Keratinocyte (primary cell): ENCODE results near the gene LIPH. TPM values are rescaled to one million over a fixed set of nuclear protein-coding genes. Genes with fewer than 3 reads are reported as not detected.

Experiments
- DNase-seq: peaks from one replicate; pipeline ENCODE4 v3.0.0-alpha.2; 2011; ENCODE audit warnings: low read depth, missing footprints, low spot score
- FAIRE-seq: peaks from 2 replicates; lab custom pipeline; 2011; peaks lifted over from hg19 to GRCh38; lab: Jason Lieb, UNC
- H2AFZ ChIP-seq: 2 replicates; pipeline ENCODE4 v1.6.0; 2012; ENCODE audit warnings: low read length, control low read depth, inconsistent platforms; ENCODE audit not compliant: control insufficient read depth
- H3K27ac ChIP-seq: 2 replicates; pipeline ENCODE4 v1.5.1; 2011; ENCODE audit warnings: low read length; ENCODE audit not compliant: control insufficient read depth, insufficient read depth
- H3K27me3 ChIP-seq: 3 replicates; pipeline ENCODE4 v1.6.0; 2011; ENCODE audit warnings: low read length; ENCODE audit not compliant: control insufficient read depth, insufficient read depth; ENCODE audit errors: extremely low read depth
- H3K36me3 ChIP-seq, 2 experiments: 2 replicates in 1 of 2; 3 replicates in 1 of 2; pipeline ENCODE4 v1.5.1; 2011; ENCODE audit warnings: low read length in 2 of 2, mild to moderate bottlenecking in 1 of 2; ENCODE audit not compliant: control insufficient read depth in 2 of 2, insufficient read depth in 2 of 2; ENCODE audit errors: extremely low read depth in 1 of 2
- H3K4me1 ChIP-seq: 3 replicates; pipeline ENCODE4 v1.5.1; 2011; ENCODE audit warnings: low read length; ENCODE audit not compliant: control insufficient read depth, insufficient read depth; ENCODE audit errors: extremely low read depth
- H3K4me2 ChIP-seq: 3 replicates; pipeline ENCODE4 v1.6.0; 2011; ENCODE audit warnings: low read depth, low read length; ENCODE audit not compliant: control insufficient read depth, insufficient read depth; ENCODE audit errors: extremely low read depth
- H3K4me3 ChIP-seq, 3 experiments: fragments of 200-600 bp in 1 of 3; sonication (generic) in 1 of 3; 2 replicates in 2 of 3; 3 replicates in 1 of 3; pipeline ENCODE4 v1.5.1; 2011 to 2016; ENCODE audit warnings: low read length in 3 of 3, mild to moderate bottlenecking in 3 of 3, control low read depth in 2 of 3, inconsistent platforms in 1 of 3, low read depth in 1 of 3, mixed read lengths in 1 of 3, mixed run types in 1 of 3, moderate library complexity in 1 of 3; ENCODE audit not compliant: control insufficient read depth in 2 of 3, insufficient read depth in 2 of 3; ENCODE audit errors: extremely low read depth in 1 of 3
- H3K79me2 ChIP-seq: 2 replicates; pipeline ENCODE4 v1.6.0; 2012; ENCODE audit warnings: low read length; ENCODE audit not compliant: control insufficient read depth, insufficient read depth
- H3K9ac ChIP-seq: 3 replicates; pipeline ENCODE4 v1.6.0; 2011; ENCODE audit warnings: low read length; ENCODE audit not compliant: control insufficient read depth, insufficient read depth; ENCODE audit errors: extremely low read depth
- H3K9me1 ChIP-seq: 3 replicates; pipeline ENCODE4 v1.6.0; 2011; ENCODE audit warnings: low read length; ENCODE audit not compliant: control insufficient read depth, insufficient read depth; ENCODE audit errors: extremely low read depth
- H3K9me3 ChIP-seq: 2 replicates; pipeline ENCODE4 v1.5.1; 2012; ENCODE audit warnings: low read depth, low read length; ENCODE audit not compliant: control insufficient read depth
- H4K20me1 ChIP-seq: 3 replicates; pipeline ENCODE4 v1.6.0; 2011; ENCODE audit warnings: low read length; ENCODE audit not compliant: control insufficient read depth, insufficient read depth; ENCODE audit errors: extremely low read depth
- CTCF ChIP-seq, 3 experiments: IDR thresholded peaks in 1 of 3; conservative IDR thresholded peaks in 1 of 3; optimal IDR thresholded peaks in 1 of 3; 2 replicates in 2 of 3; 3 replicates in 1 of 3; pipeline versions ENCODE3 to v1.5.1; 2011; ENCODE audit warnings: low read length in 3 of 3, mild to moderate bottlenecking in 3 of 3, moderate library complexity in 2 of 3, control low read depth in 1 of 3, inconsistent platforms in 1 of 3; ENCODE audit not compliant: insufficient read depth in 2 of 3; ENCODE audit errors: extremely low read depth in 1 of 3
- EZH2 ChIP-seq: IDR thresholded peaks from one replicate; pipeline ENCODE4 v1.6.1; 2012; ENCODE audit warnings: inconsistent platforms, mild to moderate bottlenecking, low read length, moderate library complexity
- dilution Hi-C: fragments of 300-500 bp; cut with MboI; formaldehyde crosslinking; loops from one replicate; pipeline ENCODE4 v1.7.0; 2020; ENCODE audit warnings: low sequenced_read_pairs; ENCODE audit not compliant: extremely low pct_ligation_motif_present
- polyA plus RNA-seq, 5 experiments: library from polyadenylated mRNA; depleted of rRNA in 3 of 5; stranded (reverse) in 3 of 5; stranded (forward) in 1 of 5; unstranded in 1 of 5; fragments of >200 nt; gene quantifications; 1 replicate in 1 of 5; 2 replicates in 3 of 5; 3 replicates in 1 of 5; pipeline versions ENCODE4 v1.2.1 to v1.2.3, GENCODE V29; 2011 to 2012; ENCODE audit warnings: missing spikeins in 2 of 5, low read depth in 1 of 5, low replicate concordance in 1 of 5

The LIPH gene
- polyA plus RNA-seq, 1 donor (not counting 4 experiments of a cell fraction or from before 2014, with no cell fraction given), result 1.1 TPM

GRCh38 chr3:185457376-185457775 lies 95.0 kb downstream of the LIPH start:
- H3K36me3 ChIP-seq, result no peaks in the 10 kb centered on the region
- H3K4me1 ChIP-seq, result no peaks in the 10 kb centered on the region
- H3K27me3 ChIP-seq, result no peaks in the 10 kb centered on the region
- H4K20me1 ChIP-seq, result no peaks in the 10 kb centered on the region
- H3K79me2 ChIP-seq, result no peaks in the 10 kb centered on the region
- H3K9ac ChIP-seq, result no peak overlapping the region
- H2AFZ ChIP-seq, result no peak overlapping the region
- TF ChIP-seq EZH2 (no peak), CTCF (optimal IDR thresholded peaks at IDR 0.05 in 1 of 3, IDR thresholded peaks at IDR 0.05 in 1 of 3, conservative IDR thresholded peaks at IDR 0.05 in 1 of 3; ENCODE audit: extremely low read depth in 1 of 3, insufficient read depth in 2 of 3, low read length in 3 of 3) (no peak)
- DNase-seq, result no peak
- FAIRE-seq, result no peak
- no peaks in the 10 kb centered on the region for H3K9me3 ChIP-seq
- dilution Hi-C loops, result no loop called here
- H3K4me2 ChIP-seq, result no peak overlapping the region
- no peak overlapping the region for H3K27ac ChIP-seq
- H3K9me1 ChIP-seq, result no peaks in the 10 kb centered on the region
- no peak overlapping the region for H3K4me3 ChIP-seq

Other genes starting within 250 kb of the LIPH start
- gene MAP3K13, start 189.5 kb downstream of the LIPH start, polyA plus RNA-seq, result 17.7 to 23.0 TPM (median 21.9 TPM) in 3 replicates
- 30.8 to 36.8 TPM (median 31.9 TPM) in 3 replicates for gene TMEM41A, start 53.6 kb downstream of the LIPH start, polyA plus RNA-seq
- gene SENP2, start 33.7 kb upstream of the LIPH start, polyA plus RNA-seq, result 8.7 to 14.0 TPM (median 12.6 TPM) in 3 replicates